Measurements from ENCODE around the gene LRRC61.

The LRRC61 gene

GRCh38 chr7:150368884-150369747 lies 46.0 kb downstream of the LRRC61 start:
- H3K27ac ChIP-seq (ENCODE audit: low read depth in 2 of 2, low read length in 2 of 2), result peak overlapping the region; percentile 94 to 96
- peaks cover 49 to 50% of the 10 kb centered on the region in 2 donors for H3K4me1 ChIP-seq (ENCODE audit: control insufficient read depth in 2 of 2, insufficient read depth in 2 of 2, low read length in 2 of 2)
- peaks cover 11 to 28% of the 10 kb centered on the region in 2 donors for H3K36me3 ChIP-seq (ENCODE audit: control insufficient read depth in 2 of 2, insufficient read depth in 2 of 2, low read length in 2 of 2)
- peak overlapping the region; percentile 84 to 97 for H3K4me3 ChIP-seq (ENCODE audit: low read length in 2 of 2)
- H3K9ac ChIP-seq (ENCODE audit: low read depth in 1 of 2, low read length in 2 of 2), result peak overlapping the region; percentile 83 to 92
- H3K9me3 ChIP-seq (ENCODE audit: control insufficient read depth in 2 of 2, low read length in 2 of 2), result no peaks in the 10 kb centered on the region
- no peaks in the 10 kb centered on the region for H3K27me3 ChIP-seq (ENCODE audit: control insufficient read depth in 2 of 2, insufficient read depth in 2 of 2, low read length in 2 of 2)

- H3K9ac ChIP-seq (ENCODE audit: low read depth in 1 of 2, low read length in 2 of 2), result peak overlapping the region; percentile 83 to 92
- H3K27ac ChIP-seq (ENCODE audit: low read depth in 2 of 2, low read length in 2 of 2), result peak overlapping the region; percentile 94 to 96
- H3K36me3 ChIP-seq (ENCODE audit: control insufficient read depth in 2 of 2, insufficient read depth in 2 of 2, low read length in 2 of 2), result peaks cover 11 to 30% of the 10 kb centered on the region in 2 donors
These were observed 46.8 kb downstream of the LRRC61 start for GRCh38 chr7:150369748-150370501.

GRCh38 chr7:150370612-150371071 lies 47.5 kb downstream of the LRRC61 start:
- Histone ChIP-seq H3K9me3 (ENCODE audit: control insufficient read depth in 2 of 2, low read length in 2 of 2) (no peaks in the 10 kb centered on the region), H3K4me1 (ENCODE audit: control insufficient read depth in 2 of 2, insufficient read depth in 2 of 2, low read length in 2 of 2) (peaks cover 51 to 57% of the 10 kb centered on the region in 2 donors), H3K9ac (ENCODE audit: low read depth in 1 of 2, low read length in 2 of 2) (peak overlapping the region; percentile 83 to 92), H3K27me3 (ENCODE audit: control insufficient read depth in 2 of 2, insufficient read depth in 2 of 2, low read length in 2 of 2) (no peaks in the 10 kb centered on the region), H3K27ac (ENCODE audit: low read depth in 2 of 2, low read length in 2 of 2) (peak overlapping the region; percentile 94 to 96), H3K4me3 (ENCODE audit: low read length in 2 of 2) (peak overlapping the region; percentile 84 to 97), H3K36me3 (ENCODE audit: control insufficient read depth in 2 of 2, insufficient read depth in 2 of 2, low read length in 2 of 2) (peaks cover 11 to 30% of the 10 kb centered on the region in 2 donors)

More at GRCh38 chr7:150369748-150370501, 46.8 kb downstream of the LRRC61 start:
- Histone ChIP-seq H3K4me3 (ENCODE audit: low read length in 2 of 2) (peak overlapping the region; percentile 84 to 97), H3K9me3 (ENCODE audit: control insufficient read depth in 2 of 2, low read length in 2 of 2) (no peaks in the 10 kb centered on the region), H3K27me3 (ENCODE audit: control insufficient read depth in 2 of 2, insufficient read depth in 2 of 2, low read length in 2 of 2) (no peaks in the 10 kb centered on the region), H3K4me1 (ENCODE audit: control insufficient read depth in 2 of 2, insufficient read depth in 2 of 2, low read length in 2 of 2) (peaks cover 49 to 56% of the 10 kb centered on the region in 2 donors)

GRCh38 chr7:150371131-150371995 lies 48.2 kb downstream of the LRRC61 start:
- peaks cover 11 to 30% of the 10 kb centered on the region in 2 donors for H3K36me3 ChIP-seq (ENCODE audit: control insufficient read depth in 2 of 2, insufficient read depth in 2 of 2, low read length in 2 of 2)
- peak overlapping the region; percentile 83 to 92 for H3K9ac ChIP-seq (ENCODE audit: low read depth in 1 of 2, low read length in 2 of 2)
- peak overlapping the region; percentile 66 to 97 for H3K4me3 ChIP-seq (ENCODE audit: low read length in 2 of 2)
- no peaks in the 10 kb centered on the region for H3K9me3 ChIP-seq (ENCODE audit: control insufficient read depth in 2 of 2, low read length in 2 of 2)
- H3K27ac ChIP-seq (ENCODE audit: low read depth in 2 of 2, low read length in 2 of 2), result peak overlapping the region; percentile 94 to 96
- no peaks in the 10 kb centered on the region for H3K27me3 ChIP-seq (ENCODE audit: control insufficient read depth in 2 of 2, insufficient read depth in 2 of 2, low read length in 2 of 2)
- peaks cover 54 to 64% of the 10 kb centered on the region in 2 donors for H3K4me1 ChIP-seq (ENCODE audit: control insufficient read depth in 2 of 2, insufficient read depth in 2 of 2, low read length in 2 of 2)

- Histone ChIP-seq H3K4me3 (ENCODE audit: low read length in 2 of 2) (peak overlapping the region; percentile 65 to 66), H3K9me3 (ENCODE audit: control insufficient read depth in 2 of 2, low read length in 2 of 2) (no peaks in the 10 kb centered on the region), H3K9ac (ENCODE audit: low read depth in 1 of 2, low read length in 2 of 2) (peak overlapping the region in 1 of 2 donors; percentile 83), H3K27me3 (ENCODE audit: control insufficient read depth in 2 of 2, insufficient read depth in 2 of 2, low read length in 2 of 2) (no peaks in the 10 kb centered on the region), H3K27ac (ENCODE audit: low read depth in 2 of 2, low read length in 2 of 2) (peak overlapping the region; percentile 94 to 96), H3K4me1 (ENCODE audit: control insufficient read depth in 2 of 2, insufficient read depth in 2 of 2, low read length in 2 of 2) (peaks cover 60 to 69% of the 10 kb centered on the region in 2 donors), H3K36me3 (ENCODE audit: control insufficient read depth in 2 of 2, insufficient read depth in 2 of 2, low read length in 2 of 2) (peaks cover 11 to 30% of the 10 kb centered on the region in 2 donors)
These were observed 48.8 kb downstream of the LRRC61 start for GRCh38 chr7:150371996-150372270.

GRCh38 chr7:150372271-150373048 lies 49.3 kb downstream of the LRRC61 start:
- H3K27ac ChIP-seq (ENCODE audit: low read depth in 2 of 2, low read length in 2 of 2), result peak overlapping the region; percentile 94 to 96
- H3K4me3 ChIP-seq (ENCODE audit: low read length in 2 of 2), result peak overlapping the region; percentile 65 to 66
- no peaks in the 10 kb centered on the region for H3K27me3 ChIP-seq (ENCODE audit: control insufficient read depth in 2 of 2, insufficient read depth in 2 of 2, low read length in 2 of 2)
- H3K9me3 ChIP-seq (ENCODE audit: control insufficient read depth in 2 of 2, low read length in 2 of 2), result no peaks in the 10 kb centered on the region
- peak overlapping the region; percentile 61 to 83 for H3K9ac ChIP-seq (ENCODE audit: low read depth in 1 of 2, low read length in 2 of 2)
- H3K4me1 ChIP-seq (ENCODE audit: control insufficient read depth in 2 of 2, insufficient read depth in 2 of 2, low read length in 2 of 2), result peaks cover 63 to 70% of the 10 kb centered on the region in 2 donors
- peaks cover 11 to 30% of the 10 kb centered on the region in 2 donors for H3K36me3 ChIP-seq (ENCODE audit: control insufficient read depth in 2 of 2, insufficient read depth in 2 of 2, low read length in 2 of 2)

- Histone ChIP-seq H3K27me3 (ENCODE audit: control insufficient read depth in 2 of 2, insufficient read depth in 2 of 2, low read length in 2 of 2) (no peaks in the 10 kb centered on the region), H3K4me3 (ENCODE audit: low read length in 2 of 2) (peak overlapping the region; percentile 65 to 66), H3K9me3 (ENCODE audit: control insufficient read depth in 2 of 2, low read length in 2 of 2) (no peaks in the 10 kb centered on the region), H3K36me3 (ENCODE audit: control insufficient read depth in 2 of 2, insufficient read depth in 2 of 2, low read length in 2 of 2) (peaks cover 11 to 30% of the 10 kb centered on the region in 2 donors), H3K27ac (ENCODE audit: low read depth in 2 of 2, low read length in 2 of 2) (peak overlapping the region; percentile 94 to 96), H3K9ac (ENCODE audit: low read depth in 1 of 2, low read length in 2 of 2) (peak overlapping the region; percentile 61 to 83), H3K4me1 (ENCODE audit: control insufficient read depth in 2 of 2, insufficient read depth in 2 of 2, low read length in 2 of 2) (peaks cover 61 to 70% of the 10 kb centered on the region in 2 donors)
These were observed 50.1 kb downstream of the LRRC61 start for GRCh38 chr7:150373049-150373801.

- peaks cover 11 to 30% of the 10 kb centered on the region in 2 donors for H3K36me3 ChIP-seq (ENCODE audit: control insufficient read depth in 2 of 2, insufficient read depth in 2 of 2, low read length in 2 of 2)
- peaks cover 67 to 75% of the 10 kb centered on the region in 2 donors for H3K4me1 ChIP-seq (ENCODE audit: control insufficient read depth in 2 of 2, insufficient read depth in 2 of 2, low read length in 2 of 2)
- H3K9ac ChIP-seq (ENCODE audit: low read depth in 1 of 2, low read length in 2 of 2), result peak overlapping the region; percentile 61 to 83
- H3K27ac ChIP-seq (ENCODE audit: low read depth in 2 of 2, low read length in 2 of 2), result peak overlapping the region; percentile 94 to 96
- H3K9me3 ChIP-seq (ENCODE audit: control insufficient read depth in 2 of 2, low read length in 2 of 2), result no peaks in the 10 kb centered on the region
- peak overlapping the region in 1 of 2 donors; percentile 65 for H3K4me3 ChIP-seq (ENCODE audit: low read length in 2 of 2)
- H3K27me3 ChIP-seq (ENCODE audit: control insufficient read depth in 2 of 2, insufficient read depth in 2 of 2, low read length in 2 of 2), result no peaks in the 10 kb centered on the region
These were observed 50.9 kb downstream of the LRRC61 start for GRCh38 chr7:150374026-150374425.

Measured in mucosa of rectum (tissue), 2 donors.